HepG2 (cell line): Measurements from ENCODE around the gene TRIM27. TPM values are rescaled to one million over a fixed set of nuclear protein-coding genes. Genes with fewer than 3 reads are reported as not detected.
A peak's percentile ranks its signal among the peaks of the same experiment; 100 is the strongest.

ENCODE experiments used
- FOXM1 ChIP-seq: sonication (generic); formaldehyde crosslinking; IDR thresholded peaks from 2 replicates; pipeline ENCODE4 v1.5.0; 2020; ENCODE audit warnings: missing genetic modification reagents
- GPN1 ChIP-seq: sonication (generic); formaldehyde crosslinking; IDR thresholded peaks from 2 replicates; pipeline ENCODE4 v1.5.1; 2020; ENCODE audit warnings: missing genetic modification reagents, borderline replicate concordance
- JUNB ChIP-seq: sonication (generic); formaldehyde crosslinking; IDR thresholded peaks from 2 replicates; pipeline ENCODE4 v1.8.0; 2022; ENCODE audit warnings: missing genetic modification reagents, mild to moderate bottlenecking, borderline replicate concordance
- JUND ChIP-seq: sonication (generic); formaldehyde crosslinking; IDR thresholded peaks from 2 replicates; pipeline ENCODE4 v1.8.0; 2022; ENCODE audit warnings: mild to moderate bottlenecking, missing genetic modification reagents
- KLF11 ChIP-seq: IDR thresholded peaks from 2 replicates; pipeline ENCODE4 v1.6.1; 2016; ENCODE audit warnings: missing compliant biosample characterization
- KMT2B ChIP-seq: IDR thresholded peaks from 2 replicates; pipeline ENCODE4 v1.6.1; 2016; ENCODE audit warnings: missing genetic modification reagents, missing compliant biosample characterization
- NR2F6 ChIP-seq, 2 experiments: IDR thresholded peaks; 2 replicates each; pipeline ENCODE4 v1.6.1; 2016; ENCODE audit warnings: antibody characterized with exemption in 1 of 2, mild to moderate bottlenecking in 1 of 2
- PHF8 ChIP-seq: sonication (generic); formaldehyde crosslinking; IDR thresholded peaks from 2 replicates; pipeline ENCODE4 v1.5.0; 2020; ENCODE audit warnings: missing genetic modification reagents
- PPARG ChIP-seq: conservative IDR thresholded peaks from 2 replicates; pipeline ENCODE4 v1.6.1; 2016; ENCODE audit warnings: missing biosample characterization, missing genetic modification reagents
- SMAD3 ChIP-seq: sonication (generic); formaldehyde crosslinking; IDR thresholded peaks from 2 replicates; pipeline ENCODE4 v1.4.0; 2020; ENCODE audit warnings: missing genetic modification reagents
- SSRP1 ChIP-seq: IDR thresholded peaks from 2 replicates; pipeline ENCODE4 v1.6.1; 2016; ENCODE audit warnings: control low read depth
- ZNF432 ChIP-seq: sonication (generic); formaldehyde crosslinking; IDR thresholded peaks from 2 replicates; pipeline ENCODE4 v1.5.0; 2020; ENCODE audit warnings: missing genetic modification reagents, mild to moderate bottlenecking, borderline replicate concordance
- ZNF607 ChIP-seq: sonication (generic); formaldehyde crosslinking; IDR thresholded peaks from 2 replicates; pipeline ENCODE4 v1.5.1; 2020; ENCODE audit warnings: missing genetic modification reagents, mild to moderate bottlenecking, borderline replicate concordance
- ZSCAN20 ChIP-seq: sonication (generic); formaldehyde crosslinking; IDR thresholded peaks from 2 replicates; pipeline ENCODE4 v1.4.0; 2020; ENCODE audit warnings: missing genetic modification reagents, mild to moderate bottlenecking, borderline replicate concordance
- polyA plus RNA-seq, 8 experiments: library from polyadenylated mRNA; depleted of rRNA in 3 of 8; stranded (reverse) in 7 of 8; unstranded in 1 of 8; fragments of >200 nt; fragmentation: Illumina TruSeq in 4 of 8; extraction: Trizol in 4 of 8; gene quantifications; 2 replicates each; pipeline versions ENCODE4 v1.2.1 to v1.2.3, GENCODE V29; 2011 to 2016; ENCODE audit warnings: low read depth in 4 of 8, missing spikeins in 1 of 8, mixed read lengths in 1 of 8; ENCODE audit not compliant: insufficient read depth in 1 of 8
- total RNA-seq, 5 experiments: library from RNA; depleted of rRNA; stranded (reverse); fragments of >200 nt; fragmentation: Illumina TruSeq; extraction: Trizol; gene quantifications; 2 replicates each; pipeline ENCODE4 v1.2.3, GENCODE V29; 2016; ENCODE audit warnings: low read depth in 1 of 5
- TF ChIP-seq, protein P1 (sequence below): sonication (generic); formaldehyde crosslinking; IDR thresholded peaks from 2 replicates; pipeline ENCODE4 v1.4.0; 2020; ENCODE audit warnings: missing genetic modification reagents, borderline replicate concordance
- TF ChIP-seq, protein P2 (sequence below): IDR thresholded peaks from 2 replicates; pipeline ENCODE4 v1.4.0; 2020; ENCODE audit warnings: mild to moderate bottlenecking, missing genetic modification reagents
- TF ChIP-seq, protein P3 (sequence below): IDR thresholded peaks from 2 replicates; pipeline ENCODE4 v1.6.1; 2016; ENCODE audit warnings: missing compliant biosample characterization, missing genetic modification reagents, borderline replicate concordance
- TF ChIP-seq, protein P4 (sequence below): sonication (generic); formaldehyde crosslinking; IDR thresholded peaks from 2 replicates; pipeline ENCODE4 v1.4.0; 2020; ENCODE audit warnings: missing genetic modification reagents
- TF ChIP-seq, protein P5 (sequence below): IDR thresholded peaks from 2 replicates; pipeline ENCODE4 v1.6.1; 2016; ENCODE audit warnings: low read depth, borderline replicate concordance

The TRIM27 gene
- total and polyA plus RNA-seq, 2 of the 13 experiments (the other 11 are each of a cell fraction or from before 2014, with no cell fraction given), result 88.6 to 112 TPM

DNA sequence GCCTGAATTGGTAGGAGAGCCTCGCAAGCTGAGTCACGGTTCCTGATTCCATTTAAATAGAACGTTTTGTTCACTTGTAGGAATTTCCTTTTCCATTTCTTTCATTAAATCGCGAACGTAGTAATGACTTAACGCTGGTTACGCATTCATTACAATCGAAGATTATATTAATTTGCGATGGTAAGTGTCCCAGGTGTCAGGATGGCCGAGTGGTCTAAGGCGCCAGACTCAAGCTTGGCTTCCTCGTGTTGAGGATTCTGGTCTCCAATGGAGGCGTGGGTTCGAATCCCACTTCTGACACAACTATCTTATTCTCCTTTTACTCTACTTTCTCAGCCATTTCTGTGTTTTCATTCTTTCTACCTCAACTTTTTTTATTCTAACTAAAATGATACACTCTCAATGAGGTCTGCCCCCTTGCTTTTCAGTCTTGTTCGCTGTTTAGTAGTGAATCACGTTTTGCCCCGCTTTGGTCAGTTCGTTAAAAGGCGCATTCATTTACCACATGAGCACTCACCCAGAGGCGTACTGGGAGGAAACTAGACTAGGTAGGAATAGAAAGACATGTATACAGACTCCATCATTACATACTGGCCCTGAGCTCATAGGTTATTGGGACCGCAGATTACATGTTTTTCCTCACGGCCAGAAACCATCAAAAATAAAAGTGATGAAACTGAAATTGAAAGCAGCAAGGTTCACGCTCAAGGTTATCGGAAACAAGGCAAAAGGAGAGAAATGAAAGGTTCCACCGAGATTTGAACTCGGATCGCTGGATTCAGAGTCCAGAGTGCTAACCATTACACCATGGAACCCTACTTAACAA lies 17.3 kb upstream of the TRIM27 start (continued):
- TF ChIP-seq, protein P1, sequence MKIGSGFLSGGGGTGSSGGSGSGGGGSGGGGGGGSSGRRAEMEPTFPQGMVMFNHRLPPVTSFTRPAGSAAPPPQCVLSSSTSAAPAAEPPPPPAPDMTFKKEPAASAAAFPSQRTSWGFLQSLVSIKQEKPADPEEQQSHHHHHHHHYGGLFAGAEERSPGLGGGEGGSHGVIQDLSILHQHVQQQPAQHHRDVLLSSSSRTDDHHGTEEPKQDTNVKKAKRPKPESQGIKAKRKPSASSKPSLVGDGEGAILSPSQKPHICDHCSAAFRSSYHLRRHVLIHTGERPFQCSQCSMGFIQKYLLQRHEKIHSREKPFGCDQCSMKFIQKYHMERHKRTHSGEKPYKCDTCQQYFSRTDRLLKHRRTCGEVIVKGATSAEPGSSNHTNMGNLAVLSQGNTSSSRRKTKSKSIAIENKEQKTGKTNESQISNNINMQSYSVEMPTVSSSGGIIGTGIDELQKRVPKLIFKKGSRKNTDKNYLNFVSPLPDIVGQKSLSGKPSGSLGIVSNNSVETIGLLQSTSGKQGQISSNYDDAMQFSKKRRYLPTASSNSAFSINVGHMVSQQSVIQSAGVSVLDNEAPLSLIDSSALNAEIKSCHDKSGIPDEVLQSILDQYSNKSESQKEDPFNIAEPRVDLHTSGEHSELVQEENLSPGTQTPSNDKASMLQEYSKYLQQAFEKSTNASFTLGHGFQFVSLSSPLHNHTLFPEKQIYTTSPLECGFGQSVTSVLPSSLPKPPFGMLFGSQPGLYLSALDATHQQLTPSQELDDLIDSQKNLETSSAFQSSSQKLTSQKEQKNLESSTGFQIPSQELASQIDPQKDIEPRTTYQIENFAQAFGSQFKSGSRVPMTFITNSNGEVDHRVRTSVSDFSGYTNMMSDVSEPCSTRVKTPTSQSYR (CRISPR knock-in tag), result peak; percentile 27; the same call in 1 of the 2 replicates
- 0 out of 2 replicates have a peak, but pooled peaks have one; percentile 9 for TF ChIP-seq NR2F6 (IDR thresholded peaks at IDR 0.05)
- no peak for TF ChIP-seq NR2F6 (CRISPR knock-in tag; IDR thresholded peaks at IDR 0.05)
- TF ChIP-seq, protein P2, sequence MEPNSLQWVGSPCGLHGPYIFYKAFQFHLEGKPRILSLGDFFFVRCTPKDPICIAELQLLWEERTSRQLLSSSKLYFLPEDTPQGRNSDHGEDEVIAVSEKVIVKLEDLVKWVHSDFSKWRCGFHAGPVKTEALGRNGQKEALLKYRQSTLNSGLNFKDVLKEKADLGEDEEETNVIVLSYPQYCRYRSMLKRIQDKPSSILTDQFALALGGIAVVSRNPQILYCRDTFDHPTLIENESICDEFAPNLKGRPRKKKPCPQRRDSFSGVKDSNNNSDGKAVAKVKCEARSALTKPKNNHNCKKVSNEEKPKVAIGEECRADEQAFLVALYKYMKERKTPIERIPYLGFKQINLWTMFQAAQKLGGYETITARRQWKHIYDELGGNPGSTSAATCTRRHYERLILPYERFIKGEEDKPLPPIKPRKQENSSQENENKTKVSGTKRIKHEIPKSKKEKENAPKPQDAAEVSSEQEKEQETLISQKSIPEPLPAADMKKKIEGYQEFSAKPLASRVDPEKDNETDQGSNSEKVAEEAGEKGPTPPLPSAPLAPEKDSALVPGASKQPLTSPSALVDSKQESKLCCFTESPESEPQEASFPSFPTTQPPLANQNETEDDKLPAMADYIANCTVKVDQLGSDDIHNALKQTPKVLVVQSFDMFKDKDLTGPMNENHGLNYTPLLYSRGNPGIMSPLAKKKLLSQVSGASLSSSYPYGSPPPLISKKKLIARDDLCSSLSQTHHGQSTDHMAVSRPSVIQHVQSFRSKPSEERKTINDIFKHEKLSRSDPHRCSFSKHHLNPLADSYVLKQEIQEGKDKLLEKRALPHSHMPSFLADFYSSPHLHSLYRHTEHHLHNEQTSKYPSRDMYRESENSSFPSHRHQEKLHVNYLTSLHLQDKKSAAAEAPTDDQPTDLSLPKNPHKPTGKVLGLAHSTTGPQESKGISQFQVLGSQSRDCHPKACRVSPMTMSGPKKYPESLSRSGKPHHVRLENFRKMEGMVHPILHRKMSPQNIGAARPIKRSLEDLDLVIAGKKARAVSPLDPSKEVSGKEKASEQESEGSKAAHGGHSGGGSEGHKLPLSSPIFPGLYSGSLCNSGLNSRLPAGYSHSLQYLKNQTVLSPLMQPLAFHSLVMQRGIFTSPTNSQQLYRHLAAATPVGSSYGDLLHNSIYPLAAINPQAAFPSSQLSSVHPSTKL, result peak; percentile 56; the same call in 1 of the 2 replicates
- TF ChIP-seq, protein P3, sequence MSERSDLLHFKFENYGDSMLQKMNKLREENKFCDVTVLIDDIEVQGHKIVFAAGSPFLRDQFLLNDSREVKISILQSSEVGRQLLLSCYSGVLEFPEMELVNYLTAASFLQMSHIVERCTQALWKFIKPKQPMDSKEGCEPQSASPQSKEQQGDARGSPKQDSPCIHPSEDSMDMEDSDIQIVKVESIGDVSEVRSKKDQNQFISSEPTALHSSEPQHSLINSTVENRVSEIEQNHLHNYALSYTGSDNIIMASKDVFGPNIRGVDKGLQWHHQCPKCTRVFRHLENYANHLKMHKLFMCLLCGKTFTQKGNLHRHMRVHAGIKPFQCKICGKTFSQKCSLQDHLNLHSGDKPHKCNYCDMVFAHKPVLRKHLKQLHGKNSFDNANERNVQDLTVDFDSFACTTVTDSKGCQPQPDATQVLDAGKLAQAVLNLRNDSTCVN (CRISPR knock-in tag), result 0 out of 2 replicates have a peak, but pooled peaks have one; percentile 11
- TF ChIP-seq ZNF432 (CRISPR knock-in tag), result no peak
- TF ChIP-seq FOXM1 (CRISPR knock-in tag), result 0 out of 2 replicates have a peak, but pooled peaks have one; percentile 44
- TF ChIP-seq KMT2B, result peak; percentile 43
- TF ChIP-seq SSRP1 (CRISPR knock-in tag), result peak; percentile 83; the same call in 1 of the 2 replicates
- TF ChIP-seq ZNF607, result 0 out of 2 replicates have a peak, but pooled peaks have one; percentile 44
- peak; percentile 35; the same call in 1 of the 2 replicates for TF ChIP-seq PPARG (CRISPR knock-in tag)
- no peak for TF ChIP-seq JUNB (CRISPR knock-in tag)
- TF ChIP-seq PHF8, result 0 out of 2 replicates have a peak, but pooled peaks have one; percentile 16
- TF ChIP-seq JUND (CRISPR knock-in tag), result no peak
- TF ChIP-seq, protein P4, sequence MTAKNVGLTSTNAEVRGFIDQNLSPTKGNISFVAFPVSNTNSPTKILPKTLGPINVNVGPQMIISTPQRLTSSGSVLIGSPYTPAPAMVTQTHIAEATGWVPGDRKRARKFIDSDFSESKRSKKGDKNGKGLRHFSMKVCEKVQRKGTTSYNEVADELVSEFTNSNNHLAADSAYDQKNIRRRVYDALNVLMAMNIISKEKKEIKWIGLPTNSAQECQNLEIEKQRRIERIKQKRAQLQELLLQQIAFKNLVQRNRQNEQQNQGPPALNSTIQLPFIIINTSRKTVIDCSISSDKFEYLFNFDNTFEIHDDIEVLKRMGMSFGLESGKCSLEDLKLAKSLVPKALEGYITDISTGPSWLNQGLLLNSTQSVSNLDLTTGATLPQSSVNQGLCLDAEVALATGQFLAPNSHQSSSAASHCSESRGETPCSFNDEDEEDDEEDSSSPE (CRISPR knock-in tag), result 0 out of 2 replicates have a peak, but pooled peaks have one; percentile 7
- 0 out of 2 replicates have a peak, but pooled peaks have one; percentile 53 for TF ChIP-seq SMAD3 (CRISPR knock-in tag)
- TF ChIP-seq, protein P5, sequence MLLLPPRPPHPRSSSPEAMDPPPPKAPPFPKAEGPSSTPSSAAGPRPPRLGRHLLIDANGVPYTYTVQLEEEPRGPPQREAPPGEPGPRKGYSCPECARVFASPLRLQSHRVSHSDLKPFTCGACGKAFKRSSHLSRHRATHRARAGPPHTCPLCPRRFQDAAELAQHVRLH (CRISPR knock-in tag), result no peak
- peak; percentile 76; the same call in 1 of the 2 replicates for TF ChIP-seq KLF11 (CRISPR knock-in tag)
- TF ChIP-seq GPN1 (CRISPR knock-in tag), result no peak
- 0 out of 2 replicates have a peak, but pooled peaks have one; percentile 65 for TF ChIP-seq ZSCAN20 (CRISPR knock-in tag)
